Parathyroid adenoma (tissue), 2 donors: ENCODE measurements around the gene URB2.

ENCODE experiments used
- H2AFZ ChIP-seq: fragments of 300-600 bp; sonication (generic); one replicate; pipeline ENCODE4 v1.7.0; 2017; ENCODE audit warnings: antibody characterized with exemption, mild to moderate bottlenecking
- H3K27ac ChIP-seq: fragments of 300-600 bp; sonication (generic); one replicate; pipeline ENCODE4 v1.7.0; 2017
- H3K27me3 ChIP-seq: fragments of 300-600 bp; sonication (generic); one replicate; pipeline ENCODE4 v1.7.0; 2017; ENCODE audit warnings: low read length; ENCODE audit not compliant: control insufficient read depth, insufficient read depth
- H3K36me3 ChIP-seq: fragments of 300-600 bp; sonication (generic); one replicate; pipeline ENCODE4 v1.7.0; 2017; ENCODE audit warnings: low read length; ENCODE audit not compliant: control insufficient read depth, insufficient read depth
- H3K4me1 ChIP-seq: fragments of 300-600 bp; sonication (generic); one replicate; pipeline ENCODE4 v1.7.0; 2017; ENCODE audit warnings: control low read depth
- H3K4me2 ChIP-seq: fragments of 300-600 bp; sonication (generic); one replicate; pipeline ENCODE4 v1.7.0; 2017; ENCODE audit warnings: low read length
- H3K4me3 ChIP-seq: fragments of 300-600 bp; sonication (generic); one replicate; pipeline ENCODE4 v1.7.0; 2017; ENCODE audit warnings: low read depth, low read length
- H3K79me2 ChIP-seq: fragments of 300-600 bp; sonication (generic); one replicate; pipeline ENCODE4 v1.7.0; 2017; ENCODE audit warnings: control low read depth
- H3K9ac ChIP-seq: fragments of 300-600 bp; sonication (generic); one replicate; pipeline ENCODE4 v1.7.0; 2017; ENCODE audit warnings: mild to moderate bottlenecking
- H3K9me3 ChIP-seq: fragments of 300-600 bp; sonication (generic); one replicate; pipeline ENCODE4 v1.7.0; 2017; ENCODE audit warnings: low read length; ENCODE audit not compliant: control insufficient read depth
- TF ChIP-seq, protein P1 (sequence below): fragments of 300-600 bp; sonication (generic); IDR thresholded peaks from one replicate; pipeline ENCODE4 v1.7.0; 2017; ENCODE audit warnings: antibody characterized with exemption, mild to moderate bottlenecking
- donor health status: primary hyperparathyroidism.

The URB2 gene

GRCh38 chr1:229582011-229582694, 43.9 kb upstream of the URB2 start:
- Histone ChIP-seq H3K4me1 (peaks cover 7% of the 10 kb centered on the region), H3K27me3 (no peaks in the 10 kb centered on the region), H2AFZ (no peak overlapping the region), H3K9ac (no peak overlapping the region), H3K4me2 (no peak overlapping the region), H3K9me3 (no peaks in the 10 kb centered on the region), H3K4me3 (no peak overlapping the region), H3K79me2 (no peaks in the 10 kb centered on the region), H3K27ac (no peak overlapping the region), H3K36me3 (no peaks in the 10 kb centered on the region)
- TF ChIP-seq, protein P1, sequence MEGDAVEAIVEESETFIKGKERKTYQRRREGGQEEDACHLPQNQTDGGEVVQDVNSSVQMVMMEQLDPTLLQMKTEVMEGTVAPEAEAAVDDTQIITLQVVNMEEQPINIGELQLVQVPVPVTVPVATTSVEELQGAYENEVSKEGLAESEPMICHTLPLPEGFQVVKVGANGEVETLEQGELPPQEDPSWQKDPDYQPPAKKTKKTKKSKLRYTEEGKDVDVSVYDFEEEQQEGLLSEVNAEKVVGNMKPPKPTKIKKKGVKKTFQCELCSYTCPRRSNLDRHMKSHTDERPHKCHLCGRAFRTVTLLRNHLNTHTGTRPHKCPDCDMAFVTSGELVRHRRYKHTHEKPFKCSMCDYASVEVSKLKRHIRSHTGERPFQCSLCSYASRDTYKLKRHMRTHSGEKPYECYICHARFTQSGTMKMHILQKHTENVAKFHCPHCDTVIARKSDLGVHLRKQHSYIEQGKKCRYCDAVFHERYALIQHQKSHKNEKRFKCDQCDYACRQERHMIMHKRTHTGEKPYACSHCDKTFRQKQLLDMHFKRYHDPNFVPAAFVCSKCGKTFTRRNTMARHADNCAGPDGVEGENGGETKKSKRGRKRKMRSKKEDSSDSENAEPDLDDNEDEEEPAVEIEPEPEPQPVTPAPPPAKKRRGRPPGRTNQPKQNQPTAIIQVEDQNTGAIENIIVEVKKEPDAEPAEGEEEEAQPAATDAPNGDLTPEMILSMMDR = no peak

DNA sequence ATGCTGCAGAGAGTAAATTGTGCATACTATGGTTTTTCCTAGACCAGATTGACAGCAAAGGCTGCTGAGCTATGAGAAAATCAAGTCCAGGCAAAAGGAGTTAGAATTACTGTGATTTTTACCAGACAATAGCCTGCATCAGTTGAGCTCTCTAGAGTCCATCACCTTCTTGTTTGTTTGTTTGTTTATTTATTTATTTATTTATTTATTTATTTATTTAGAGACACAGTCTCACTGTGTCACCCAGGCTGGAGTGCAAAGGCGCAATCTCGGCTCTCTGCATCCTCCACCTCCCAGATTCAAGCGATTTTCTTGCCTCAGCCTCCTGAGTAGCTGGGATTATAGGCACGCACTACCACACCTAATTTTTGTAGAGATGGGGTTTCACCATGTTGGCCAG, 43.3 kb upstream of the URB2 start:
- H3K27ac ChIP-seq = no peak overlapping the region

GRCh38 chr1:229585338-229585737, 40.7 kb upstream of the URB2 start:
- Histone ChIP-seq H3K4me2 (no peak overlapping the region), H3K4me1 (no peaks in the 10 kb centered on the region), H3K9ac (no peak overlapping the region), H3K9me3 (no peaks in the 10 kb centered on the region), H3K27ac (no peak overlapping the region), H3K27me3 (no peaks in the 10 kb centered on the region), H3K79me2 (no peaks in the 10 kb centered on the region), H3K36me3 (no peaks in the 10 kb centered on the region), H2AFZ (no peak overlapping the region), H3K4me3 (no peak overlapping the region)
- TF ChIP-seq, protein P1 = no peak

More for the DNA sequence above, 43.3 kb upstream of the URB2 start:
- no peaks in the 10 kb centered on the region for H3K27me3 ChIP-seq
- H3K79me2 ChIP-seq = no peaks in the 10 kb centered on the region
- H3K4me1 ChIP-seq = peaks cover 7% of the 10 kb centered on the region
- no peaks in the 10 kb centered on the region for H3K9me3 ChIP-seq
- no peak overlapping the region for H2AFZ ChIP-seq
- no peaks in the 10 kb centered on the region for H3K36me3 ChIP-seq
- TF ChIP-seq, protein P1 = no peak
- H3K9ac ChIP-seq = no peak overlapping the region
- H3K4me3 ChIP-seq = no peak overlapping the region
- no peak overlapping the region for H3K4me2 ChIP-seq

DNA sequence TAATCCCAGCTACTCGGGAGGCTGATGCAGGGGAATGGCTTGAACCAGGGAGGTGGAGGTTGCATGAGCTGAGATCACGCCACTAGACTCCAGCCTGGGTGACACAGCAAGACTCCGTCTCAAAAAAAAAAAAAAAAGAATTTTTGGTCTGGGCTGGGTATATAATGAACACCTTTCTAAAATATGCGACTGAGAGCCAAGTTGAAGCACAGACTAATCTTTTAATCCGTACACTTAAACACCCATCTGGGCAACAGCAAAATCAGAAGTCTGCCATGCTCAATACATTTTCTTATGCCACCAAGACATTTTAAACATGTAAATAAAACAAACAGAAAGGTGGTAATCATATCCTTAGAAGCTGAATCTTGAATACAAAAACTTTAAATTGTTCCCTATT, 35.9 kb upstream of the URB2 start:
- TF ChIP-seq, protein P1 = no peak
- Histone ChIP-seq H3K4me1 (no peaks in the 10 kb centered on the region), H2AFZ (no peak overlapping the region), H3K27me3 (no peaks in the 10 kb centered on the region), H3K27ac (no peak overlapping the region), H3K4me3 (no peak overlapping the region), H3K9me3 (no peaks in the 10 kb centered on the region), H3K4me2 (no peak overlapping the region), H3K79me2 (no peaks in the 10 kb centered on the region), H3K9ac (no peak overlapping the region), H3K36me3 (no peaks in the 10 kb centered on the region)

DNA sequence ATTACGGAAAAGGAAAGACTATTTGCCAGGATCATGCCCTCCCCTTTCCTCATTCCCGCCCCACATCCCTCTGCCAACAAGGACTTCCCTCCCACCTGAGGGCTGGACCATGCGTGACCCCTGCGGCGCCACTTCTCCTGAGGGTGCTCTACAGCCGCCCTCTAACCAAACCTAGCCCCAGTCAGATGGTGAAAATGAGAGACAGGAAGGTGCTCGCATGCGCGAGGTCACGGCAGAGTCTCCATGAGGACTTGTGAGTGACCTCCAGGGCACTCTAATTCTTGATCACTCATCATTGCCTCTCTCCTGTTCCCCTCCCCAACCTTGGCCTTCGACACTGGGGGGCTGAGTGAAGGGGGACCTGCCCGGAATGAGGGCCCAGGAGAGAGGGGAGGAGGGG, 32.2 kb upstream of the URB2 start:
- no peak overlapping the region for H3K9ac ChIP-seq
- H3K9me3 ChIP-seq = no peaks in the 10 kb centered on the region
- no peaks in the 10 kb centered on the region for H3K36me3 ChIP-seq
- no peak overlapping the region for H2AFZ ChIP-seq
- no peak overlapping the region for H3K4me3 ChIP-seq
- no peak overlapping the region for H3K27ac ChIP-seq
- H3K4me2 ChIP-seq = no peak overlapping the region
- no peaks in the 10 kb centered on the region for H3K79me2 ChIP-seq
- TF ChIP-seq, protein P1 = no peak
- no peaks in the 10 kb centered on the region for H3K27me3 ChIP-seq
- H3K4me1 ChIP-seq = no peaks in the 10 kb centered on the region
